Measurements from ENCODE around the gene TMEM11. TPM values are rescaled to one million over a fixed set of nuclear protein-coding genes. Genes with fewer than 3 reads are reported as not detected.

The TMEM11 gene
- total RNA-seq, 2 donors from 2014 or later, result 21.4 to 25.9 TPM

Other genes starting within 250 kb of the TMEM11 start
- gene USP22, start 171.2 kb downstream of the TMEM11 start, total RNA-seq, result 100 to 1,000 TPM; 175 to 195 TPM
- 10 to 100 TPM; 19.5 to 21.4 TPM for gene DHRS7B, start 87.2 kb downstream of the TMEM11 start, total RNA-seq
- 1 to 10 TPM; 7.4 to 8.8 TPM for gene NATD1, start 39.2 kb upstream of the TMEM11 start, total RNA-seq
- gene MAP2K3, start 70.5 kb upstream of the TMEM11 start, total RNA-seq, result 100 to 1,000 TPM; 104 to 107 TPM
- not detected for gene KCNJ12, start 162.2 kb upstream of the TMEM11 start, total RNA-seq